HUES6 (cell line): ENCODE results near the gene PPP4R2.

Experiments
- H3K27ac ChIP-seq: 2 replicates; pipeline ENCODE4 v1.7.0; 2013; ENCODE audit warnings: low read depth, mild to moderate bottlenecking, low read length, inconsistent platforms
- H3K27me3 ChIP-seq: 2 replicates; pipeline ENCODE4 v1.6.1; 2013; ENCODE audit warnings: low read length; ENCODE audit not compliant: control insufficient read depth, insufficient read depth
- H3K36me3 ChIP-seq: 2 replicates; pipeline ENCODE4 v1.6.1; 2013; ENCODE audit warnings: low read length; ENCODE audit not compliant: control insufficient read depth, insufficient read depth
- H3K4me1 ChIP-seq: 2 replicates; pipeline ENCODE4 v1.6.1; 2013; ENCODE audit warnings: low read length; ENCODE audit not compliant: control insufficient read depth, insufficient read depth
- H3K4me3 ChIP-seq: 2 replicates; pipeline ENCODE4 v1.5.1; 2013; ENCODE audit warnings: low read depth, low read length
- H3K9ac ChIP-seq: one replicate; pipeline ENCODE4 v1.6.1; 2013; ENCODE audit warnings: mild to moderate bottlenecking, low read length
- H3K9me3 ChIP-seq: 2 replicates; pipeline ENCODE4 v1.6.1; 2013; ENCODE audit warnings: low read depth, low read length; ENCODE audit not compliant: control insufficient read depth, insufficient read depth

PPP4R2 gene

GRCh38 chr3:73026111-73026759 is 29.6 kb downstream of the PPP4R2 start:
- Histone ChIP-seq H3K4me3 (no peak overlapping the region), H3K27me3 (no peaks in the 10 kb centered on the region), H3K27ac (no peak overlapping the region), H3K4me1 (peaks cover 32% of the 10 kb centered on the region), H3K9me3 (no peaks in the 10 kb centered on the region), H3K36me3 (peaks cover 2% of the 10 kb centered on the region), H3K9ac (no peak overlapping the region)

- no peaks in the 10 kb centered on the region for H3K9me3 ChIP-seq
- no peaks in the 10 kb centered on the region for H3K27me3 ChIP-seq
- no peak overlapping the region for H3K4me3 ChIP-seq
- H3K36me3 ChIP-seq, result peaks cover 2% of the 10 kb centered on the region
- peaks cover 32% of the 10 kb centered on the region for H3K4me1 ChIP-seq
- H3K9ac ChIP-seq, result no peak overlapping the region
- no peak overlapping the region for H3K27ac ChIP-seq
Measured at GRCh38 chr3:73026760-73027113, 30.1 kb downstream of the PPP4R2 start.

GRCh38 chr3:73028803-73029202 is 32.2 kb downstream of the PPP4R2 start:
- H3K9me3 ChIP-seq, result no peaks in the 10 kb centered on the region
- H3K4me3 ChIP-seq, result no peak overlapping the region
- H3K36me3 ChIP-seq, result peaks cover 2% of the 10 kb centered on the region
- H3K27ac ChIP-seq, result peak overlapping the region; percentile 3; the same call in 1 of the 2 replicates
- peaks cover 17% of the 10 kb centered on the region for H3K4me1 ChIP-seq
- no peak overlapping the region for H3K9ac ChIP-seq
- no peaks in the 10 kb centered on the region for H3K27me3 ChIP-seq

- Histone ChIP-seq H3K36me3 (peaks cover 2% of the 10 kb centered on the region), H3K4me1 (peaks cover 13% of the 10 kb centered on the region), H3K4me3 (no peak overlapping the region), H3K27me3 (no peaks in the 10 kb centered on the region), H3K9me3 (no peaks in the 10 kb centered on the region), H3K27ac (peak overlapping the region; percentile 3), H3K9ac (no peak overlapping the region)
Measured at GRCh38 chr3:73029321-73029796, 32.7 kb downstream of the PPP4R2 start.

DNA sequence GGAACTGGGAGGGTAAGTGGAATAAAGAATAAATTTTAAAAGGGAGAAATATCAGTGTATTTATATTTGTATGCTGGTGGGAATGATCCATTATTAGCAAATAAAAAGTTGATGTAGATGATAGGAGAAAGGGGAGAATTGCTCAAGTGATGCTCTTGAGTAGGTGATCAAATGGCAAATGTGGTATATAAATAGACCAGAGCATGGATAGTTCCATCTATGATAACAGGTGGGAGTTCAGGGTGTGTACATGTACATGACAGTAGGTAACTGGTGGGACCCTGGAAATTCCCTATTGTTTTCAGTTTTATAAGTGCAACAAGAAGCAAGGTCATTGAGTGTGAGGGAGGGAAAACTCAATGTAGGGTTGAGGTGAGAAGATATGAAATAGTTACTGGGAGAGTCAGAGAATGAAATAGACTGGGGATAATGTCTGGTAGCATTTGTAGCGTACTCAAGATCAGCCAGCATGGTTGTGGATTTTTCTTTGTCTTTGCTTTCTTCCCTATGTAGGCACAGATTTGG is 33.5 kb downstream of the PPP4R2 start:
- 0 out of 2 replicates have a peak overlapping the region, but pooled peaks have one; percentile 3 for H3K27ac ChIP-seq
- H3K9me3 ChIP-seq, result no peaks in the 10 kb centered on the region
- H3K36me3 ChIP-seq, result peaks cover 2% of the 10 kb centered on the region
- no peak overlapping the region for H3K9ac ChIP-seq
- peaks cover 5% of the 10 kb centered on the region for H3K4me1 ChIP-seq
- H3K27me3 ChIP-seq, result no peaks in the 10 kb centered on the region
- H3K4me3 ChIP-seq, result no peak overlapping the region

GRCh38 chr3:73031573-73032103 is 35.0 kb downstream of the PPP4R2 start:
- H3K4me3 ChIP-seq, result no peak overlapping the region
- peaks cover 13% of the 10 kb centered on the region for H3K4me1 ChIP-seq
- H3K9ac ChIP-seq, result no peak overlapping the region
- peaks cover 2% of the 10 kb centered on the region for H3K36me3 ChIP-seq
- H3K27me3 ChIP-seq, result no peaks in the 10 kb centered on the region
- H3K27ac ChIP-seq, result no peak overlapping the region
- H3K9me3 ChIP-seq, result no peaks in the 10 kb centered on the region

GRCh38 chr3:73036694-73037591 is 40.3 kb downstream of the PPP4R2 start:
- H3K27ac ChIP-seq, result no peak overlapping the region
- H3K4me1 ChIP-seq, result peaks cover 38% of the 10 kb centered on the region
- H3K27me3 ChIP-seq, result no peaks in the 10 kb centered on the region
- H3K4me3 ChIP-seq, result no peak overlapping the region
- no peaks in the 10 kb centered on the region for H3K9me3 ChIP-seq
- no peaks in the 10 kb centered on the region for H3K36me3 ChIP-seq
- no peak overlapping the region for H3K9ac ChIP-seq

DNA sequence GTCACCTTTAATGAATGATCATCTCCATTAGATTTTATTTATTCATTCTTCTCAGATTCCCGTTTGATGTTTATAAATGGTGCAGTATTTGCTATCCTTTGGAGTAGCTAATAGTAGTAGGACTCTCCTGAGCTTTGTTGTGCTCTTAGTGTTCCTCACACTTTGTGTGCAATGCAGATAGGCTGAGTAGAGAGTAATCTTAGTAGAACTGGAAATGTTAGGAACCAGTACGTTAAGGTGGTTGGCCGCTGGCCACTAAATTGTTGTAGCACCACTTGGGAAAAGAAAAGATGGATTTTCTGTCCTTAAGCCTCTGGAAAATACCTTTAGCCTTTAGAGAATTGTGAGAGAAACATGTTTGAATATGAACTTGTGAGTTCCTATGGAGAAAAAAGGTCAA is 44.9 kb downstream of the PPP4R2 start:
- H3K4me1 ChIP-seq, result peaks cover 53% of the 10 kb centered on the region
- no peaks in the 10 kb centered on the region for H3K36me3 ChIP-seq
- no peak overlapping the region for H3K27ac ChIP-seq
- no peak overlapping the region for H3K4me3 ChIP-seq
- H3K27me3 ChIP-seq, result no peaks in the 10 kb centered on the region
- no peaks in the 10 kb centered on the region for H3K9me3 ChIP-seq
- no peak overlapping the region for H3K9ac ChIP-seq

DNA sequence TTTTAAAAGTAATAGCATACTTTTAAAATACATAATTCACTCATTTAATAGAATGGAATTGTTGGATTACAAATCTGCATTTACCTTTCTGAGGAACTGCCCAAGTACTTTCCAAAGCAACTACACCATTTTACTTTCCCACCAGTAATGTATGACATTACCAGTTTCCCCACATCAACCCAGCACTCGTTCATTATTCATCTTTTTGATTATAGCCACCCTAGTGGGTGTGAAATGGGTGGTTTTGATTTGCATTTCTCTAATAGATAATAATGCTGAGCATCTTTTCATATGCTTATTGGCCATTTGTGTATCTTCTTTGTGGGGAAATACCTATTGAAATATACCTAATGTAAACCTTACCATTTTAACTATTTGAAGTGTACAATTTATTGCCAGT is 46.8 kb downstream of the PPP4R2 start:
- no peaks in the 10 kb centered on the region for H3K9me3 ChIP-seq
- H3K36me3 ChIP-seq, result peaks cover under 1% of the 10 kb centered on the region
- H3K27ac ChIP-seq, result no peak overlapping the region
- H3K27me3 ChIP-seq, result no peaks in the 10 kb centered on the region
- peaks cover 36% of the 10 kb centered on the region for H3K4me1 ChIP-seq
- H3K4me3 ChIP-seq, result no peak overlapping the region
- no peak overlapping the region for H3K9ac ChIP-seq

DNA sequence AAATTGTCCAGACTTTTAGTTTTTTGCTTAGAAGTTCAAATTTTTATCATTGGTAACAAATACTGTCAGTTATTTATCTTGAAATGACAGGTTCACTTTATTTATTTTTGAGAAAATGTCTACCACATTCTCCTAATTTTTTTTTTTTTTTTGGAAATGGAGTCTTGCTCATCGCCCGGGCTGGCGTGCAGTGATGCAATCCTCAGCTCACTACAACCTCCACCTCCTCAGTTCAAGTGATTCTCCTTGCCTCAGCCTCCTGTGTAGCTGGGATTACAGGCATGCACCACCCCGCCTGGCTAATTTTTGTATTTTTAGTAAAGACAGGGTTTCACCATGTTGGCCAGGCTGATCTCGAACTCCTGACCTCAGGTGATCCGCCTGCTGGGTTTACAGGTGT is 48.8 kb downstream of the PPP4R2 start:
- H3K4me1 ChIP-seq, result peaks cover 36% of the 10 kb centered on the region
- no peaks in the 10 kb centered on the region for H3K9me3 ChIP-seq
- H3K4me3 ChIP-seq, result no peak overlapping the region
- no peak overlapping the region for H3K9ac ChIP-seq
- peaks cover 10% of the 10 kb centered on the region for H3K36me3 ChIP-seq
- H3K27ac ChIP-seq, result no peak overlapping the region
- no peaks in the 10 kb centered on the region for H3K27me3 ChIP-seq

DNA sequence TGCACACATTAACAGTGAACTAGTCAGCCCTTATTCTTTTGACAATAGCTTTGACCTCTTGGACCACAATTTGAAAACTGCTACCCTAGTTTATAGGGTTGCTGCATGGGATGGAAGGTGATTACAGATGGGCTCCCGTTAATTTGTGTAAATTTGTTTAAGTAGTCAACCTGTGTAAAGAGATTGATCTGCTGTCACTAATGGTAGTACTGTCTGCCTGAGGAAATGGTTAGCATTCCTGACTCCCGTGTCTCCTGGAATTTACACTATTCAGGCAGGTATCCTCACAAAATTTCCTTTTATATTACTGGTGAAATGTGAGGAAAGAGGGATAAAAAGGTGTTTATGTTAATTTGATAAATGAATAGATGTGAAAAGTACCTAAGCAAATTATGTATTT is 49.6 kb downstream of the PPP4R2 start:
- no peak overlapping the region for H3K9ac ChIP-seq
- H3K4me3 ChIP-seq, result no peak overlapping the region
- peaks cover 17% of the 10 kb centered on the region for H3K36me3 ChIP-seq
- H3K27me3 ChIP-seq, result no peaks in the 10 kb centered on the region
- peaks cover 31% of the 10 kb centered on the region for H3K4me1 ChIP-seq
- no peak overlapping the region for H3K27ac ChIP-seq
- H3K9me3 ChIP-seq, result no peaks in the 10 kb centered on the region
